ENCODE measurements around the gene IL23R. TPM values are rescaled to one million over a fixed set of nuclear protein-coding genes. Genes with fewer than 3 reads are reported as not detected.
"Not testable (repeated sequence)": the region's sequence is repeated elsewhere in the genome, so short reads cannot be mapped to it uniquely, and the experiment has no call there.

The IL23R gene
- total RNA-seq, 1 donor, result not detected

DNA sequence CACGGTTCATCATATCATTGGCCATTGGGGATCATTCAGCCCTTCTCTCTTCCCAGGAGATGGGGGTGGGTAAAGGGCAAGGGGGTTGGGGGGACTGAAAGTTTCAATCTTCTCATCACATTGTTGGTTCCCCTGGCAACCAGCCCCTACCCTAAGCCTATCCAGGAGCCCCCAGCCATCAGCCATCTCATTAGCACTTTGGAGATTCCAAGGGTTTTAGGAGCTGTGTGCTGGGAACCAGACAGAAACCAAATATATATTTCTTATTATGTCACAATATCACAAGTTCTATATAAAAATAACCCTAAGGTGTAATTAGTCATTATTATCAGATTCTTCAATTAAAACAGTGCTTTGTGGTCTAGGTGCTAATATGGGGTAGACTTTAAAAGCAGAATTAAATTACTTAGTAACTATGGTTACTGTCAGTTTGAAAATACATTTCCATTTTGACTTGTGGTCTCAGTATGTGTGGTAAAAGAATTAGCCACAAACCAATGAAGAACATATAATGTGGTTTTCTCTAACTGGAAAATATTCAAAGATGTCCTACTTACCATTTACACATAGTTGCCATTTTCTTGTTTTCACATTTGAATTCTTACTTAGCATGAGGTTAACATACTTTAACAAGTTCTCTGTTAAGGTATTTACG lies 28.1 kb downstream of the IL23R start:
- no peak for DNase-seq (ENCODE audit: low read depth)
- no peak overlapping the region for H3K4me3 ChIP-seq (ENCODE audit: low read depth, low read length)
- TF ChIP-seq, protein P1, sequence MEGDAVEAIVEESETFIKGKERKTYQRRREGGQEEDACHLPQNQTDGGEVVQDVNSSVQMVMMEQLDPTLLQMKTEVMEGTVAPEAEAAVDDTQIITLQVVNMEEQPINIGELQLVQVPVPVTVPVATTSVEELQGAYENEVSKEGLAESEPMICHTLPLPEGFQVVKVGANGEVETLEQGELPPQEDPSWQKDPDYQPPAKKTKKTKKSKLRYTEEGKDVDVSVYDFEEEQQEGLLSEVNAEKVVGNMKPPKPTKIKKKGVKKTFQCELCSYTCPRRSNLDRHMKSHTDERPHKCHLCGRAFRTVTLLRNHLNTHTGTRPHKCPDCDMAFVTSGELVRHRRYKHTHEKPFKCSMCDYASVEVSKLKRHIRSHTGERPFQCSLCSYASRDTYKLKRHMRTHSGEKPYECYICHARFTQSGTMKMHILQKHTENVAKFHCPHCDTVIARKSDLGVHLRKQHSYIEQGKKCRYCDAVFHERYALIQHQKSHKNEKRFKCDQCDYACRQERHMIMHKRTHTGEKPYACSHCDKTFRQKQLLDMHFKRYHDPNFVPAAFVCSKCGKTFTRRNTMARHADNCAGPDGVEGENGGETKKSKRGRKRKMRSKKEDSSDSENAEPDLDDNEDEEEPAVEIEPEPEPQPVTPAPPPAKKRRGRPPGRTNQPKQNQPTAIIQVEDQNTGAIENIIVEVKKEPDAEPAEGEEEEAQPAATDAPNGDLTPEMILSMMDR (IDR thresholded peaks at IDR 0.05; ENCODE audit: insufficient read depth, low read length), result no peak

- TF ChIP-seq, protein P1 (IDR thresholded peaks at IDR 0.05; ENCODE audit: insufficient read depth, low read length), result no peak
- DNase-seq (ENCODE audit: low read depth), result no peak
- H3K4me3 ChIP-seq (ENCODE audit: low read depth, low read length), result no peak overlapping the region
These were observed 34.5 kb downstream of the IL23R start for GRCh38 chr1:67200755-67201154.

GRCh38 chr1:67201891-67202290 lies 35.6 kb downstream of the IL23R start:
- no peak overlapping the region for H3K4me3 ChIP-seq (ENCODE audit: low read depth, low read length)
- TF ChIP-seq, protein P1 (IDR thresholded peaks at IDR 0.05; ENCODE audit: insufficient read depth, low read length), result no peak
- DNase-seq (ENCODE audit: low read depth), result no peak

GRCh38 chr1:67204298-67204980 lies 38.2 kb downstream of the IL23R start:
- TF ChIP-seq, protein P1 (IDR thresholded peaks at IDR 0.05; ENCODE audit: insufficient read depth, low read length), result no peak
- H3K4me3 ChIP-seq (ENCODE audit: low read depth, low read length), result no peak overlapping the region
- no peak for DNase-seq (ENCODE audit: low read depth)

GRCh38 chr1:67207398-67207797 lies 41.1 kb downstream of the IL23R start:
- DNase-seq (ENCODE audit: low read depth); H3K4me3 ChIP-seq (ENCODE audit: low read depth, low read length): not testable (repeated sequence)

GRCh38 chr1:67208217-67208616 lies 42.0 kb downstream of the IL23R start:
- no peak for DNase-seq (ENCODE audit: low read depth)
- TF ChIP-seq, protein P1 (IDR thresholded peaks at IDR 0.05; ENCODE audit: insufficient read depth, low read length), result no peak
- H3K4me3 ChIP-seq (ENCODE audit: low read depth, low read length), result no peak overlapping the region

GRCh38 chr1:67209521-67209920 lies 43.3 kb downstream of the IL23R start:
- H3K4me3 ChIP-seq (ENCODE audit: low read depth, low read length), result no peak overlapping the region

More at GRCh38 chr1:67209521-67209920, 43.3 kb downstream of the IL23R start:
- TF ChIP-seq, protein P1 (IDR thresholded peaks at IDR 0.05; ENCODE audit: insufficient read depth, low read length), result no peak
- DNase-seq (ENCODE audit: low read depth), result no peak

All from fibroblast of the aortic adventitia (primary cell).